ENCODE data around the gene NCF2. TPM values are rescaled to one million over a fixed set of nuclear protein-coding genes. Genes with fewer than 3 reads are reported as not detected.

NCF2 gene
- total and polyA plus RNA-seq, 2 donors (not counting 1 experiment from before 2014, with no cell fraction given), result 0.43 to 2.6 TPM

- Histone ChIP-seq H4K20me1 (ENCODE audit: control insufficient read depth, extremely low read depth, insufficient read depth, low read length) (no peaks in the 10 kb centered on the region), H3K4me3 (replicated peaks in 1 of 4; ENCODE audit: control extremely low read depth in 1 of 4, insufficient read depth in 1 of 4, low read depth in 3 of 4, low read length in 4 of 4) (peak overlapping the region; percentile 72 to 87 (median 82)), H3K9me3 (ENCODE audit: control insufficient read depth, insufficient read depth, low read depth, low read length) (no peaks in the 10 kb centered on the region), H3K4me2 (ENCODE audit: extremely low read depth, insufficient read depth, low read length) (peak overlapping the region; percentile 98), H3K9ac (ENCODE audit: insufficient read depth, low read length) (peak overlapping the region; percentile 58), H3K27me3 (ENCODE audit: control insufficient read depth, insufficient read depth, low read length) (no peaks in the 10 kb centered on the region), H3K4me1 (ENCODE audit: control insufficient read depth, extremely low read depth, insufficient read depth, low read length) (no peaks in the 10 kb centered on the region), H3K36me3 (ENCODE audit: control insufficient read depth, insufficient read depth, low read length) (no peaks in the 10 kb centered on the region), H3K79me2 (ENCODE audit: control insufficient read depth, insufficient read depth, low read length) (peaks cover 52% of the 10 kb centered on the region), H3K27ac (ENCODE audit: insufficient read depth, low read length) (peak overlapping the region; percentile 67), H2AFZ (ENCODE audit: low read length) (peak overlapping the region; percentile 95)
- DNase-seq (ENCODE audit: low read depth in 2 of 2), result no peak
- no peak for TF ChIP-seq CTCF (conservative IDR thresholded peaks at IDR 0.05 in 1 of 2, IDR thresholded peaks at IDR 0.05 in 1 of 2; ENCODE audit: low read depth in 1 of 2, low read length in 2 of 2)
- no peak for TF ChIP-seq EZH2 (IDR thresholded peaks at IDR 0.05; ENCODE audit: low read length, missing control alignments)
These were observed 46.0 kb upstream of the NCF2 start for GRCh38 chr1:183636334-183636682.

GRCh38 chr1:183635606-183636333 lies 45.5 kb upstream of the NCF2 start, which contains the start of gene ARPC5:
Gene ARPC5, minus strand, starts transcription at chr1:183635783. Its CDS starts 124 bp downstream, at chr1:183635659.
- Histone ChIP-seq H3K36me3 (ENCODE audit: control insufficient read depth, insufficient read depth, low read length) (peaks cover 2% of the 10 kb centered on the region), H2AFZ (ENCODE audit: low read length) (peak within 1 kb of the TSS; percentile 95), H3K79me2 (ENCODE audit: control insufficient read depth, insufficient read depth, low read length) (peaks cover 55% of the 10 kb centered on the region), H3K4me2 (ENCODE audit: extremely low read depth, insufficient read depth, low read length) (peak within 1 kb of the TSS; percentile 98), H4K20me1 (ENCODE audit: control insufficient read depth, extremely low read depth, insufficient read depth, low read length) (no peaks in the 10 kb centered on the region), H3K27me3 (ENCODE audit: control insufficient read depth, insufficient read depth, low read length) (no peaks in the 10 kb centered on the region), H3K4me3 (replicated peaks in 1 of 4; ENCODE audit: control extremely low read depth in 1 of 4, insufficient read depth in 1 of 4, low read depth in 3 of 4, low read length in 4 of 4) (peak within 1 kb of the TSS; percentile 76 to 94 (median 84)), H3K9me3 (ENCODE audit: control insufficient read depth, insufficient read depth, low read depth, low read length) (no peaks in the 10 kb centered on the region), H3K27ac (ENCODE audit: insufficient read depth, low read length) (peak within 1 kb of the TSS; percentile 89), H3K4me1 (ENCODE audit: control insufficient read depth, extremely low read depth, insufficient read depth, low read length) (no peaks in the 10 kb centered on the region), H3K9ac (ENCODE audit: insufficient read depth, low read length) (peak within 1 kb of the TSS; percentile 85)
- TF ChIP-seq EZH2 (IDR thresholded peaks at IDR 0.05; ENCODE audit: low read length, missing control alignments) (no peak), CTCF (conservative IDR thresholded peaks at IDR 0.05 in 1 of 2, IDR thresholded peaks at IDR 0.05 in 1 of 2; ENCODE audit: low read depth in 1 of 2, low read length in 2 of 2) (no peak)
- DNase-seq (ENCODE audit: low read depth in 2 of 2), result peak; percentile 98

DNA sequence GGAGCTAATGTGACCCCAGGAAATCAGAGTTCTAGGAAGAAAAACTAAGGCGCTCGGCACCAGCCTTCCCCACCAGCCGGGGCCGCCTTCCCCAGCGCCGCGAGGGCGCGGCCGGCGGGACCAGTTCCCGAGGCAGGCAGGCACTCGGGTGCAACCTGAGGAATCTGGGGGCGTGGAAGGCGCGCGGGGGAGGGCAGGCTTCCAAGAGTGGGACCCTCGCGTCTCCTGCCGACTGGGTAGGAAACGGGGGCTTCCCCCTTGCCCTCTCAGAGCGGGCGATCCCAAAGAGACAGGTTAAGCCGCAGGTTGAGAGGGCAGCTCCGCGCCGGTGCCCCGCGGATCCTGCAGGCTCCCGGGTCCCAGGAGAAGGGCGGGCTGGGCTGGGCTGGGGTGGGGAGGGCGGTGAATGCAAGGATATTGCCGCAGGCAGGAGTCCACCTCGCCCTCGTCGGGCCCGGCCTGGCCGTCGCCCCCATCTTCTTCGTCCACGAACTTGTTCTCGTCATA lies 44.9 kb upstream of the NCF2 start:
- Histone ChIP-seq H2AFZ (ENCODE audit: low read length) (peak overlapping the region; percentile 64), H3K27me3 (ENCODE audit: control insufficient read depth, insufficient read depth, low read length) (no peaks in the 10 kb centered on the region), H3K9me3 (ENCODE audit: control insufficient read depth, insufficient read depth, low read depth, low read length) (no peaks in the 10 kb centered on the region), H3K4me2 (ENCODE audit: extremely low read depth, insufficient read depth, low read length) (no peak overlapping the region), H3K4me1 (ENCODE audit: control insufficient read depth, extremely low read depth, insufficient read depth, low read length) (no peaks in the 10 kb centered on the region), H3K36me3 (ENCODE audit: control insufficient read depth, insufficient read depth, low read length) (peaks cover 2% of the 10 kb centered on the region), H3K4me3 (replicated peaks in 1 of 4; ENCODE audit: control extremely low read depth in 1 of 4, insufficient read depth in 1 of 4, low read depth in 3 of 4, low read length in 4 of 4) (peak overlapping the region; percentile 76 to 94 (median 84)), H3K27ac (ENCODE audit: insufficient read depth, low read length) (peak overlapping the region; percentile 89), H3K79me2 (ENCODE audit: control insufficient read depth, insufficient read depth, low read length) (peaks cover 62% of the 10 kb centered on the region), H3K9ac (ENCODE audit: insufficient read depth, low read length) (peak overlapping the region; percentile 85), H4K20me1 (ENCODE audit: control insufficient read depth, extremely low read depth, insufficient read depth, low read length) (no peaks in the 10 kb centered on the region)
- TF ChIP-seq EZH2 (IDR thresholded peaks at IDR 0.05; ENCODE audit: low read length, missing control alignments) (no peak), CTCF (conservative IDR thresholded peaks at IDR 0.05 in 1 of 2, IDR thresholded peaks at IDR 0.05 in 1 of 2; ENCODE audit: low read depth in 1 of 2, low read length in 2 of 2) (no peak)
- DNase-seq (ENCODE audit: low read depth in 2 of 2), result peak in 1 of 2 donors; percentile 20

Data from fibroblast of lung (primary cell).